Measurements from ENCODE around the gene APRT.
"Not testable (repeated sequence)": the region's sequence is repeated elsewhere in the genome, so short reads cannot be mapped to it uniquely, and the experiment has no call there.

APRT gene

DNA sequence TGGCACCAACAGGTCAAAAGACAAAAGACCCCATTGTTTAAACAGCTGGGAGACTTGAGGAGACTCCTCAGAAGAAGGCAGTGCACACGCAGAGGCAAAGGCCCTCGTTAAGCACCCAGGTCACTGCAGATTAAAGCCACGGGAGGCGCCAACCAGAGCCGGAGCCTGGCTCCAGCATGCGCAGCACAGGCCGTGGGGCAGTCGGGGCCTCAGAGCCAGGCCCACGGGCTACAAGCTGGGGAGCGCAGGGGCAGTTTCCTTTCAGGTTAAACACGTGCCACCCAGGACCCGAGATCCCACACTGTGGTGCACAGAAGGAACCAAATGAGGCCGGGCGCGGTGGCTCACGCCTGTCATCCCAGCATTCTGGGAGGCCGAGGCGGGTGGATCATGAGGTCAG, 35.9 kb downstream of the APRT start:
- POLR2A ChIA-PET: no interaction called here
- TF ChIP-seq, protein P1, sequence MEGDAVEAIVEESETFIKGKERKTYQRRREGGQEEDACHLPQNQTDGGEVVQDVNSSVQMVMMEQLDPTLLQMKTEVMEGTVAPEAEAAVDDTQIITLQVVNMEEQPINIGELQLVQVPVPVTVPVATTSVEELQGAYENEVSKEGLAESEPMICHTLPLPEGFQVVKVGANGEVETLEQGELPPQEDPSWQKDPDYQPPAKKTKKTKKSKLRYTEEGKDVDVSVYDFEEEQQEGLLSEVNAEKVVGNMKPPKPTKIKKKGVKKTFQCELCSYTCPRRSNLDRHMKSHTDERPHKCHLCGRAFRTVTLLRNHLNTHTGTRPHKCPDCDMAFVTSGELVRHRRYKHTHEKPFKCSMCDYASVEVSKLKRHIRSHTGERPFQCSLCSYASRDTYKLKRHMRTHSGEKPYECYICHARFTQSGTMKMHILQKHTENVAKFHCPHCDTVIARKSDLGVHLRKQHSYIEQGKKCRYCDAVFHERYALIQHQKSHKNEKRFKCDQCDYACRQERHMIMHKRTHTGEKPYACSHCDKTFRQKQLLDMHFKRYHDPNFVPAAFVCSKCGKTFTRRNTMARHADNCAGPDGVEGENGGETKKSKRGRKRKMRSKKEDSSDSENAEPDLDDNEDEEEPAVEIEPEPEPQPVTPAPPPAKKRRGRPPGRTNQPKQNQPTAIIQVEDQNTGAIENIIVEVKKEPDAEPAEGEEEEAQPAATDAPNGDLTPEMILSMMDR (IDR thresholded peaks at IDR 0.05; ENCODE audit: control extremely low read depth, extremely low read depth, low read depth, missing control alignments): no peak
- CTCF ChIA-PET: interaction anchor here (0.8 to 1.5 kb wide), 3 partner anchors 33 to 40 kb away, joined by 3 to 4 read pairs (median 3); no protein-coding TSS in a partner anchor
- no peak for DNase-seq (ENCODE audit: extremely low spot score)

DNA sequence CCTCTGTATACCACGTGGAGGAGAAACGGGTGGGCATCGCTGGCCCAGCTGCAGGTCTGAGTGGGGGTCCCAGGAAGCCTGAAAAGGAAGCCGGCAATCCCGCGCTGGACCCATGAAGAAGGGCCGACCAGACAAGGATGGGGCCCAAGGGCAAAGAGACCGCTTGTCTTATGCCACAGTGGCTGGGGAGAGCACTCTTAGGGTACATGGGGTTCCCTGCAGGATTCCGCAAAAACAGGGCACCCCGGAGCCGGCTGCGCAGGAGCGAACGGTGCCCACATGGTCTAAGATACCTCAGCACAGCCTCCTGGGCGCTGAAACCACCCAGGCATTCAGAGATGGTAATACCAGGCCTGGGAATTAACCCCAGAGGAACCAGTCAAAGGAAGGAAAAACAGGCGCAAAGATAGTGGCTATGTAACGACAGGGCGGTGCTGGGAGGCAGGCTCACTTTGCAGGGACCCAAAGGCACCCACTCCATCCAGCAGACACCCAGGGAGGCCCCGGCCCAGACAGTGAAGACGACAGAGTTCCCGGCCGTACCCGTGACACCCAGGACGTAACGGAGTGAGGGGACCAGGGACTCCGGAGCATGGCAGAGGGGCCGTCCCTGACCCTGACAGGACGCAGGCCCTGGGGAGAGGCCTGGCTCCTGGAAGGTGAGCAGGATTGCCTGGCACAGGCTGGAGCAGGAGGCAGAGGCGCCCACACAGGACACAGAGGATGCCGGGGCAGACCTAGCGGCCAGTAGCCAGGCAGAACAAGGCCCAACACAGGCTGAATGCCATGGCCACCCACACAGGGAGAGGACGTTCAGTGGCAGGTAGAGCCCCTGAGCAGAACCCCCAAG, 37.0 kb downstream of the APRT start:
- ChIA-PET POLR2A (interaction anchor here (0.6 kb wide), 1 partner anchor 15 kb away, joined by 4 read pairs; no protein-coding TSS in a partner anchor), CTCF (interaction anchor here (1.0 to 1.7 kb wide), 3 partner anchors 37 to 39 kb away, joined by 3 to 10 read pairs (median 4); no protein-coding TSS in a partner anchor)
- TF ChIP-seq, protein P1 (IDR thresholded peaks at IDR 0.05; ENCODE audit: control extremely low read depth, extremely low read depth, low read depth, missing control alignments): no peak
- no peak for DNase-seq (ENCODE audit: extremely low spot score)

DNA sequence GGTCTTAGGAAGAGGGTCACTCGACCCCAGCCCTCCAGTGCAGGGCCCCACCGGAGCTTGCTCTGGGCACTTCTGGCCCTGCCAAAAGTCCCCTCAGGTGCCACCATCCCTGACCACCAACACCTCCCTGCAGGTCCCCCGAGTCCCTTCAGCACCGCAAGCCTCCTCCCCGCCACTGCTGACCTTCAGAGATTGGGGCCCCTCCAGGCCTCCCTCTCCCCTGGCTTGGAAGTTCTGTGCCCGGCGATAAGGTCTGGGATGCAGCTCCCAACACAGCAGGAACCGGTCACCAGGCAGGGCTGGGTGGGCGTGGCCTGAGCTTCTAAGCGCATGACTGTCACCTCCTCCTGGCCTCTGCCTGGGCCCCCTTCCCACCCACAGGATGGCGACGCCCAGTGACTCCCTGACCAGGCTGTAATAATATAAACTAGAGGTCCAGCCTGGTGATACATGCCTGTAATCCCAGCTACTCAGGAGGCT, 37.9 kb downstream of the APRT start:
- TF ChIP-seq, protein P1 (IDR thresholded peaks at IDR 0.05; ENCODE audit: control extremely low read depth, extremely low read depth, low read depth, missing control alignments): no peak
- CTCF ChIA-PET: interaction anchor here (1.7 to 1.9 kb wide), 2 partner anchors 30 to 36 kb away, joined by 4 to 10 read pairs; no protein-coding TSS in a partner anchor
- POLR2A ChIA-PET: interaction anchor here (1.2 kb wide), 1 partner anchor 11 kb away, joined by 5 read pairs; the partner anchor contains the start of gene PIEZO1
- no peak for DNase-seq (ENCODE audit: extremely low spot score)

DNA sequence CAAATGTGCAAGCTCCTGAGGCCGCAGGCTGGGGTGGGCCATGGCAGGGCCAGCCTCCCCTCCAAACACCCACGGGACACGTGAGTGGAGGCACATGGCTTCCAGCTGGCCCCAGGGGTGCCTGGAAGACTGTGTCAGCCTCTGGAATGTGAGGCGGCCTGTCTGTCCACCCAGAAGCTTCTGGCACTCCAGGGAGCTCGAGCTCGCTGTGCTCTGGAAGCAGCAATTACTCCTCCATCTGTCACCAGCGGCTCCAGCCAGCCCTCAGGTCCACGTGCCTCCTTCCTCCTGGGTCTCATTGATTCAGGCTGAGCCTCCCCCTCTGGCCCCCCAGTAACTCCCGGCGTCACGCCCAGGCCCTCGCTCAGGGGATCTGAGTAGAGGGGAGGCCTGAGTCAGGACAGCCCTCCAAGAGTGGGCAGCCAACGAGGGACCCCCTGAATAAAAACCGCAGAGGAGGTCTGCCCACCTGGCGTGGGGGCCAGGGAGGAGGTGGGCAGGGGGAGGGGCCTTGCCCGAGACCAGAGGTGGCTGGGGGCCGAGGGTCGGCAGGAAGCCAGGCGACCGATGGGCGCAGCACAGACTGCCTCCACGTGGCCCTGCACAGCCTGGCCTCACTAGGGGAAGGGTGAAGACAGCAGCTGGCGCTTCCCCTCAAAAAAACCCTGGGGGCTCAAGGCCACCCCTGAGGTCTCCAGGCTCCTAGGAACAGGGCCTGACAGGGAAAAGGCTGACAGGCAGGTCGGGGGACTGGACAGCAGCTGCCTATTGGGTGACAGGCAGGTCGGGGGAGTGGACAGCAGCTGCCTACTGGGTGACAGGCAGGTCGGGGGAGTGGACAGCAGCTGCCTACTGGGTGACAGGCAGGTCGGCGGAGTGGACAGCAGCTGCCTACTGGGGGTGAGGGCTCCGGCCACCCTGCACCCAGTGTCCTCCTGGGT, 38.6 kb downstream of the APRT start:
- TF ChIP-seq, protein P1 (IDR thresholded peaks at IDR 0.05; ENCODE audit: control extremely low read depth, extremely low read depth, low read depth, missing control alignments): no peak
- ChIA-PET CTCF (interaction anchor here (0.9 to 2.6 kb wide), 5 partner anchors 11 to 36 kb away, joined by 3 to 14 read pairs (median 6); no protein-coding TSS in a partner anchor), POLR2A (interaction anchor here (1.2 kb wide), 1 partner anchor 12 kb away, joined by 5 read pairs; the partner anchor contains the start of gene PIEZO1)
- DNase-seq (ENCODE audit: extremely low spot score): no peak

DNA sequence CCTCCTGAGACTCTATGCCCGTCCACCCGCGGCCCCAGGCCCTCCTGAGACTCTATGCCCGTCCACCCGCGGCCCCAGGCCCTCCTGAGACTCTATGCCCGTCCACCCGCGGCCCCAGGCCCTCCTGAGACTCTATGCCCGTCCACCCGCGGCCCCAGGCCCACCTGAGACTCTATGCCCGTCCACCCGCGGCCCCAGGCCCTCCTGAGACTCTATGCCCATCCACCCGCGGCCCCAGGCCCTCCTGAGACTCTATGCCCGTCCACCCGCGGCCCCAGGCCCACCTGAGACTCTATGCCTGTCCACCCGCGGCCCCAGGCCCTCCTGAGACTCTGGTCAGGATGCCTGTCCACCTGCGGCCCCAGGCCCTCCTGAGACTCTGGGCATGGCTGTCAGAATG, 39.9 kb downstream of the APRT start:
- DNase-seq (ENCODE audit: extremely low spot score); POLR2A ChIA-PET: not testable (repeated sequence)
- CTCF ChIA-PET: interaction anchor here (0.7 to 2.6 kb wide), 3 partner anchors 9 to 35 kb away, joined by 3 to 14 read pairs (median 6); no protein-coding TSS in a partner anchor

DNA sequence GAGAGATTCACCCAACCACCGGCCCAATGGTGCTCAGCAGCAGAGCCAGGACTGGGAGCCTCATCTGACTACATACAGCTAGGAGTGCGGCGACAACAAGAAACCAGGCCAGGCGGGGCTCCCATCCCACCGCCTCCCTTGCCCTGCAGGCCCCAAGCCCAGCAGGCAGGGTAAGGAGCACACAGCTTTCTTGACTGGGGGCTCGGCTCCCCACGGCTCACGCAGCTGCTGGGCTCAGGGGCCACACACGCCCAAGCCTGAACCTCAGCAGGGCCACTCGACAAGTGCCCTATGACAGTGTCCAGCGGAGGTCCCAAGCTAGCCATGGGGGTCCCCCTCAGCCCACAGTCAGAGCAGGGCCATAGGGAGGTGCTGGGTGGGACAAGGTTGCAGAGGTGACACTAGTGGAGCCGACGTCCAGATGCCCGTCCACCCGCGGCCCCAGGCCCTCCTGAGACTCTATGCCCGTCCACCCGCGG, 40.4 kb downstream of the APRT start:
- ChIA-PET CTCF (interaction anchor here (0.7 to 2.6 kb wide), 4 partner anchors 10 to 34 kb away, joined by 3 to 14 read pairs (median 6); no protein-coding TSS in a partner anchor), POLR2A (no interaction called here)

More for the DNA sequence above, 40.4 kb downstream of the APRT start:
- DNase-seq (ENCODE audit: extremely low spot score): no peak
- TF ChIP-seq, protein P1 (IDR thresholded peaks at IDR 0.05; ENCODE audit: control extremely low read depth, extremely low read depth, low read depth, missing control alignments): no peak

All from GM10248 (cell line).